WTC11 (cell line): ENCODE results near the gene RBFOX1.

ENCODE experiments used
- CBFB ChIP-seq: sonication (generic); formaldehyde crosslinking; IDR thresholded peaks from 2 replicates; pipeline ENCODE4 v1.8.1; 2022; ENCODE audit warnings: mild to moderate bottlenecking, low read depth, missing genetic modification reagents
- CREM ChIP-seq: sonication (generic); formaldehyde crosslinking; IDR thresholded peaks from 2 replicates; pipeline ENCODE4 v1.8.1; 2022; ENCODE audit warnings: mild to moderate bottlenecking, missing genetic modification reagents, moderate library complexity
- SP1 ChIP-seq: sonication (generic); formaldehyde crosslinking; conservative IDR thresholded peaks from 2 replicates; pipeline ENCODE4 v1.8.1; 2022; ENCODE audit warnings: missing genetic modification reagents
- TEAD1 ChIP-seq: sonication (generic); formaldehyde crosslinking; IDR thresholded peaks from 2 replicates; pipeline ENCODE4 v1.8.0; 2022; ENCODE audit warnings: mild to moderate bottlenecking, missing genetic modification reagents
- TEAD4 ChIP-seq: sonication (generic); formaldehyde crosslinking; IDR thresholded peaks from 2 replicates; pipeline ENCODE4 v1.8.0; 2022; ENCODE audit warnings: mild to moderate bottlenecking, missing genetic modification reagents
- TF ChIP-seq, protein P1 (sequence below): fragments of 200-600 bp; IDR thresholded peaks from 2 replicates; pipeline ENCODE4 v1.8.0; 2022; ENCODE audit warnings: antibody characterized with exemption
- TF ChIP-seq, protein P2 (sequence below): sonication (generic); formaldehyde crosslinking; IDR thresholded peaks from 2 replicates; pipeline ENCODE4 v1.8.1; 2022; ENCODE audit warnings: low read depth, missing genetic modification reagents, borderline replicate concordance
- TF ChIP-seq, protein P3 (sequence below): sonication (generic); formaldehyde crosslinking; IDR thresholded peaks from 2 replicates; pipeline ENCODE4 v1.8.1; 2022; ENCODE audit warnings: mild to moderate bottlenecking, moderate library complexity, missing genetic modification reagents

- TF ChIP-seq, protein P1, sequence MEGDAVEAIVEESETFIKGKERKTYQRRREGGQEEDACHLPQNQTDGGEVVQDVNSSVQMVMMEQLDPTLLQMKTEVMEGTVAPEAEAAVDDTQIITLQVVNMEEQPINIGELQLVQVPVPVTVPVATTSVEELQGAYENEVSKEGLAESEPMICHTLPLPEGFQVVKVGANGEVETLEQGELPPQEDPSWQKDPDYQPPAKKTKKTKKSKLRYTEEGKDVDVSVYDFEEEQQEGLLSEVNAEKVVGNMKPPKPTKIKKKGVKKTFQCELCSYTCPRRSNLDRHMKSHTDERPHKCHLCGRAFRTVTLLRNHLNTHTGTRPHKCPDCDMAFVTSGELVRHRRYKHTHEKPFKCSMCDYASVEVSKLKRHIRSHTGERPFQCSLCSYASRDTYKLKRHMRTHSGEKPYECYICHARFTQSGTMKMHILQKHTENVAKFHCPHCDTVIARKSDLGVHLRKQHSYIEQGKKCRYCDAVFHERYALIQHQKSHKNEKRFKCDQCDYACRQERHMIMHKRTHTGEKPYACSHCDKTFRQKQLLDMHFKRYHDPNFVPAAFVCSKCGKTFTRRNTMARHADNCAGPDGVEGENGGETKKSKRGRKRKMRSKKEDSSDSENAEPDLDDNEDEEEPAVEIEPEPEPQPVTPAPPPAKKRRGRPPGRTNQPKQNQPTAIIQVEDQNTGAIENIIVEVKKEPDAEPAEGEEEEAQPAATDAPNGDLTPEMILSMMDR, result no peak
- TF ChIP-seq, protein P2, sequence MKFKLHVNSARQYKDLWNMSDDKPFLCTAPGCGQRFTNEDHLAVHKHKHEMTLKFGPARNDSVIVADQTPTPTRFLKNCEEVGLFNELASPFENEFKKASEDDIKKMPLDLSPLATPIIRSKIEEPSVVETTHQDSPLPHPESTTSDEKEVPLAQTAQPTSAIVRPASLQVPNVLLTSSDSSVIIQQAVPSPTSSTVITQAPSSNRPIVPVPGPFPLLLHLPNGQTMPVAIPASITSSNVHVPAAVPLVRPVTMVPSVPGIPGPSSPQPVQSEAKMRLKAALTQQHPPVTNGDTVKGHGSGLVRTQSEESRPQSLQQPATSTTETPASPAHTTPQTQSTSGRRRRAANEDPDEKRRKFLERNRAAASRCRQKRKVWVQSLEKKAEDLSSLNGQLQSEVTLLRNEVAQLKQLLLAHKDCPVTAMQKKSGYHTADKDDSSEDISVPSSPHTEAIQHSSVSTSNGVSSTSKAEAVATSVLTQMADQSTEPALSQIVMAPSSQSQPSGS (CRISPR knock-in tag), result no peak
- TF ChIP-seq, protein P3, sequence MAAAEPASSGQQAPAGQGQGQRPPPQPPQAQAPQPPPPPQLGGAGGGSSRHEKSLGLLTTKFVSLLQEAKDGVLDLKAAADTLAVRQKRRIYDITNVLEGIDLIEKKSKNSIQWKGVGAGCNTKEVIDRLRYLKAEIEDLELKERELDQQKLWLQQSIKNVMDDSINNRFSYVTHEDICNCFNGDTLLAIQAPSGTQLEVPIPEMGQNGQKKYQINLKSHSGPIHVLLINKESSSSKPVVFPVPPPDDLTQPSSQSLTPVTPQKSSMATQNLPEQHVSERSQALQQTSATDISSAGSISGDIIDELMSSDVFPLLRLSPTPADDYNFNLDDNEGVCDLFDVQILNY (CRISPR knock-in tag), result no peak
- no peak for TF ChIP-seq CREM (CRISPR knock-in tag)
- no peak for TF ChIP-seq SP1 (CRISPR knock-in tag)
- no peak for TF ChIP-seq CBFB (CRISPR knock-in tag)
- no peak for TF ChIP-seq TEAD1 (CRISPR knock-in tag)
- TF ChIP-seq TEAD4 (CRISPR knock-in tag), result no peak
These were observed 109.4 kb downstream of the RBFOX1 start for GRCh38 chr16:7442050-7442449.
